Ascending aorta (tissue), 2 donors: ENCODE results near the gene EML5. TPM values are rescaled to one million over a fixed set of nuclear protein-coding genes. Genes with fewer than 3 reads are reported as not detected.

Source experiments
- DNase-seq, 2 donors: peaks; one replicate each; pipeline ENCODE4 v3.0.0-alpha.2; 2019; ENCODE audit warnings: low spot score in 2 of 2
- H3K27ac ChIP-seq, 2 donors: fragments of 200-600 bp; sonication (generic); one replicate each; pipeline ENCODE4 v1.5.1; 2016 to 2017; ENCODE audit warnings: mild to moderate bottlenecking in 1 of 2
- H3K27me3 ChIP-seq: fragments of 200-600 bp; sonication (generic); one replicate; pipeline ENCODE4 v1.5.1; 2017
- H3K36me3 ChIP-seq, 2 donors: fragments of 200-600 bp; sonication (generic); one replicate each; pipeline ENCODE4 v1.5.1; 2016
- H3K4me1 ChIP-seq, 2 donors: fragments of 200-600 bp; sonication (generic); one replicate each; pipeline ENCODE4 v1.5.1; 2016 to 2017; ENCODE audit warnings: mild to moderate bottlenecking in 1 of 2
- H3K4me3 ChIP-seq, 2 donors: fragments of 200-600 bp; sonication (generic); one replicate each; pipeline ENCODE4 v1.5.1; 2016 to 2017; ENCODE audit warnings: mild to moderate bottlenecking in 1 of 2
- H3K9me3 ChIP-seq, 2 donors: fragments of 200-600 bp; sonication (generic); one replicate each; pipeline ENCODE4 v1.5.1; 2016
- intact Hi-C: fragments of 100-400 bp; cut with DNase I; formaldehyde crosslinking; loops from one replicate; pipeline ENCODE4 v1.15.1; 2023
- total RNA-seq: library from RNA; depleted of rRNA; stranded (reverse); fragments of >200 nt; gene quantifications from one replicate; pipeline ENCODE4 v1.1.0, GENCODE V29; 2016
- TF ChIP-seq, protein P1 (sequence below), 3 experiments: fragments of 200-600 bp in 2 of 3; fragments of 450-650 bp in 1 of 3; sonication (generic) in 2 of 3; IDR thresholded peaks; one replicate each; pipeline ENCODE4 v1.5.1; 2016 to 2019; ENCODE audit warnings: antibody characterized with exemption in 3 of 3, mild to moderate bottlenecking in 1 of 3, moderate library complexity in 1 of 3

The EML5 gene
- total RNA-seq, 1 donor from 2014 or later: 0.21 TPM

DNA sequence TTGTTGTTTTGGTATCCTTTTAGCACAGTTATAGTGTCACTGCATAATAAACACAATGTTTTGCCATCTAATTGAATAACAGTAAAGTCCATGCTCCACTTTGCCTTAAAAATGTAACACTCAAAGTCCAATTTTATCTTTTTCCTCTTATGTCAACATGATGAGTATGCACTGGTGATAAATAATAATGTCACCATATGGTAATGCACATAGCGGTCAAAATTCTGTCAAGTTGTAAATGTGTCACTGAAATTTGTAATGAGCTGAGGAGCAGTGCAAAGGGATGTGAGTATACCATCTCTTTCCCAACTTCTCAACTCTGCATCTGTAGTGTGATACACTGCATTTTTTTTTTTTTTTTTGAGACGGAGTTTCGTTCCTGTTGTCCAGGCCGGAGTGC lies 65.7 kb downstream of the EML5 start:
- TF ChIP-seq, protein P1, sequence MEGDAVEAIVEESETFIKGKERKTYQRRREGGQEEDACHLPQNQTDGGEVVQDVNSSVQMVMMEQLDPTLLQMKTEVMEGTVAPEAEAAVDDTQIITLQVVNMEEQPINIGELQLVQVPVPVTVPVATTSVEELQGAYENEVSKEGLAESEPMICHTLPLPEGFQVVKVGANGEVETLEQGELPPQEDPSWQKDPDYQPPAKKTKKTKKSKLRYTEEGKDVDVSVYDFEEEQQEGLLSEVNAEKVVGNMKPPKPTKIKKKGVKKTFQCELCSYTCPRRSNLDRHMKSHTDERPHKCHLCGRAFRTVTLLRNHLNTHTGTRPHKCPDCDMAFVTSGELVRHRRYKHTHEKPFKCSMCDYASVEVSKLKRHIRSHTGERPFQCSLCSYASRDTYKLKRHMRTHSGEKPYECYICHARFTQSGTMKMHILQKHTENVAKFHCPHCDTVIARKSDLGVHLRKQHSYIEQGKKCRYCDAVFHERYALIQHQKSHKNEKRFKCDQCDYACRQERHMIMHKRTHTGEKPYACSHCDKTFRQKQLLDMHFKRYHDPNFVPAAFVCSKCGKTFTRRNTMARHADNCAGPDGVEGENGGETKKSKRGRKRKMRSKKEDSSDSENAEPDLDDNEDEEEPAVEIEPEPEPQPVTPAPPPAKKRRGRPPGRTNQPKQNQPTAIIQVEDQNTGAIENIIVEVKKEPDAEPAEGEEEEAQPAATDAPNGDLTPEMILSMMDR (IDR thresholded peaks at IDR 0.05): no peak
- H3K4me3 ChIP-seq: no peak overlapping the region
- H3K4me1 ChIP-seq: no peaks in the 10 kb centered on the region
- intact Hi-C loops: no loop called here
- DNase-seq: no peak
- no peaks in the 10 kb centered on the region for H3K9me3 ChIP-seq
- no peak overlapping the region for H3K27ac ChIP-seq
- H3K27me3 ChIP-seq: no peaks in the 10 kb centered on the region
- no peaks in the 10 kb centered on the region for H3K36me3 ChIP-seq

DNA sequence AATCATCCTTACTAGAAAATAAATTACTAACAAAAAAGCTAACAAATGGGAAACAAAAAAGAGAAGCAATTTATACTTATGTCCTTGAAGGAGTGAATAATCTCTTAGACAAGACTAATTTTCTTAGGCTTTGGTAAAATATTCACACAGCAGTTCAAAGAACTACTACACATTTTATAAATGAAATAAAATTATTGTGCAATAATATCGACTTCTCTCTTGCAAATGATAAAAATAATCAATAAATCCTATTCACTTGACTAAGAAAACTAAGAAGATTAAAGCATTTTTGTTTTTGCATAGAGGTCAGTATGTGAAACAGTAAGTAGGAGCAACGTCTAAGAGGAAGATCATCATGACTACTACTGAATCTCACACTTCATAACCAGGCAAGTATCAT lies 82.0 kb downstream of the EML5 start:
- no peak overlapping the region for H3K4me3 ChIP-seq
- no peaks in the 10 kb centered on the region for H3K4me1 ChIP-seq
- H3K27me3 ChIP-seq: no peaks in the 10 kb centered on the region
- no peaks in the 10 kb centered on the region for H3K9me3 ChIP-seq
- TF ChIP-seq, protein P1 (IDR thresholded peaks at IDR 0.05): no peak
- no peaks in the 10 kb centered on the region for H3K36me3 ChIP-seq
- H3K27ac ChIP-seq: no peak overlapping the region
- intact Hi-C loops: no loop called here
- no peak for DNase-seq

DNA sequence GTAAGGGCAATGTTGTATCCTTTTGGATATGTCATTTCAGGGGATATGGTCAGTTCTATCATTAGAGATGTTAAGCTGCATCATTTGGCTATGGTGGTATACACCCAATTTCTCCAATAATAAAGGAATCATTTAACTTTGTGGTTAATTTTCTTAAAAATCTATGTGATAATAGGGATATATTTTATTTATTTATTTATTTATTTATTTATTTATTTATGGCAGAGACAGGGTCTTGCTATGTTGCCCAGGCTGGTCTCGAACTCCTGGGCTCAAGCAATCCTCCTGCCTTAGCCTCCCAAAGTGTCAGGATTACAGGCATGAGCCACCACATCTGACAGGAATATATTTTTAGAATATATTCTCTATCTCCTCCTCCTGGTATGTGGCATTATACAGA lies 85.7 kb downstream of the EML5 start:
- H3K4me1 ChIP-seq: no peaks in the 10 kb centered on the region
- no peaks in the 10 kb centered on the region for H3K27me3 ChIP-seq
- no peak for DNase-seq
- TF ChIP-seq, protein P1 (IDR thresholded peaks at IDR 0.05): no peak
- intact Hi-C loops: no loop called here
- H3K4me3 ChIP-seq: no peak overlapping the region
- no peaks in the 10 kb centered on the region for H3K36me3 ChIP-seq
- H3K9me3 ChIP-seq: no peaks in the 10 kb centered on the region
- H3K27ac ChIP-seq: no peak overlapping the region

DNA sequence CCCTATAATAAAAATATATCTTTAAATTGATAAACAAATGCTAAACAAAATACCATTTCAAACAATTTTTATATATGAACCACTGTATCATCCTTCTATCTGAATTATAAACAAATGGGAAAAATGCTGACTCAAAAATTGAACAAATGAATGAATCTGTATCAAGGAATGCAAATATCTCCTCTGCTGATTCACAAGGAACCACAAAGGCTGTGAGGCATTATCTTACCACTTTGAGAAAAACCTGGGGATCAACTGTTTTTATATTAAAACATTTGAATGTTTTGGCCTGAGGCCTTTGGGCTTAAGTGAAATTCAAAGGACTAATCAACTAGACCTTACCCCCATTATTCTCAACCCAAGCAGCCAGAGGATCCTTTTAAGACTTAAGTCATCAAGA lies 86.3 kb downstream of the EML5 start:
- Histone ChIP-seq H3K9me3 (no peaks in the 10 kb centered on the region), H3K4me3 (no peak overlapping the region), H3K27me3 (no peaks in the 10 kb centered on the region), H3K36me3 (no peaks in the 10 kb centered on the region), H3K4me1 (no peaks in the 10 kb centered on the region), H3K27ac (no peak overlapping the region)
- no peak for DNase-seq
- intact Hi-C loops: no loop called here
- TF ChIP-seq, protein P1 (IDR thresholded peaks at IDR 0.05): no peak

DNA sequence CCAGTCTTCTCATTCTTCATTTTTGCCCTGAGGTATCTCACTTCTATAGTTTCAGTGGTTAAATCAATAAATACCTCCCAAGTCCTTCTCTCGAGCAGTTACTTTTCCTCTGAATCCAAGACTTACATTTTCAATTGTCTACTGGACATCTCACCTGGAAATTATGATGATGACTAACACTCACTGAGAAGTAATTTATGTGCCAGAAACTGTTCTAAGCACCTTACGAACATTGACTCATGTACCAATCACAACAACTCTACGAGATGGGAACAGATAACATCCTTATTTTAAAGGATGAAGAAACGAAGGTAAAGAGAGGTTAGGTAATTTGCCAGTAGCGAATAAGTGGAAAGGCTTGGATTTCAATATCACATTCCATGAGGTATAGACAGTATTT lies 94.1 kb downstream of the EML5 start:
- no peak for DNase-seq
- intact Hi-C loops: no loop called here
- no peaks in the 10 kb centered on the region for H3K27me3 ChIP-seq
- no peaks in the 10 kb centered on the region for H3K4me1 ChIP-seq
- TF ChIP-seq, protein P1 (IDR thresholded peaks at IDR 0.05): no peak
- no peak overlapping the region for H3K27ac ChIP-seq
- no peaks in the 10 kb centered on the region for H3K36me3 ChIP-seq
- H3K9me3 ChIP-seq: no peaks in the 10 kb centered on the region
- no peak overlapping the region for H3K4me3 ChIP-seq

DNA sequence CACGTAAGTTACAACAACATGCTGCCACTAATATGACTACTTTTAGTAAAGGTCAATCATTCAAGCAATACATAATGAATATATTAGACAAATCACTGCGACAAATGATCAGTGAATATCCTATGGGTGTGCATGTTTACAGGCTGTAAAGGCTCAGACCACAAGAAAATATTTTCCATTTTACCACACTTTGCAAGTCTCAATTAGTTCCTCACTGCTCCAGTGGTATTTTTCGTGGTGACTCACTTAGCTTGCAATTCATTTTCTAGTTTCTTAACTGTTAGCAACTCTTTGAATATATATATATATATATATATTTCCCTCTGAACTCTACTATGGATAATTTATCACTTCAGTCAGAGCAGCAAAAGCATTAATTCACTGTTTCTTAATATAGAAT lies 96.9 kb downstream of the EML5 start:
- no peaks in the 10 kb centered on the region for H3K36me3 ChIP-seq
- TF ChIP-seq, protein P1 (IDR thresholded peaks at IDR 0.05): no peak
- H3K4me1 ChIP-seq: no peaks in the 10 kb centered on the region
- intact Hi-C loops: no loop called here
- H3K4me3 ChIP-seq: no peak overlapping the region
- H3K27me3 ChIP-seq: no peaks in the 10 kb centered on the region
- no peak for DNase-seq
- H3K9me3 ChIP-seq: no peaks in the 10 kb centered on the region
- no peak overlapping the region for H3K27ac ChIP-seq
